GM21381 (cell line): ENCODE measurements around the gene DRC7.
"Not testable (repeated sequence)": the region's sequence is repeated elsewhere in the genome, so short reads cannot be mapped to it uniquely, and the experiment has no call there.

Experiments used
- ATAC-seq: cut with Tn5 transposase; IDR thresholded peaks from one replicate; pipeline ENCODE4 v1.9.1; 2021; ENCODE audit warnings: mild to moderate bottlenecking, moderate library complexity; ENCODE audit not compliant: unreplicated experiment

DRC7 gene

DNA sequence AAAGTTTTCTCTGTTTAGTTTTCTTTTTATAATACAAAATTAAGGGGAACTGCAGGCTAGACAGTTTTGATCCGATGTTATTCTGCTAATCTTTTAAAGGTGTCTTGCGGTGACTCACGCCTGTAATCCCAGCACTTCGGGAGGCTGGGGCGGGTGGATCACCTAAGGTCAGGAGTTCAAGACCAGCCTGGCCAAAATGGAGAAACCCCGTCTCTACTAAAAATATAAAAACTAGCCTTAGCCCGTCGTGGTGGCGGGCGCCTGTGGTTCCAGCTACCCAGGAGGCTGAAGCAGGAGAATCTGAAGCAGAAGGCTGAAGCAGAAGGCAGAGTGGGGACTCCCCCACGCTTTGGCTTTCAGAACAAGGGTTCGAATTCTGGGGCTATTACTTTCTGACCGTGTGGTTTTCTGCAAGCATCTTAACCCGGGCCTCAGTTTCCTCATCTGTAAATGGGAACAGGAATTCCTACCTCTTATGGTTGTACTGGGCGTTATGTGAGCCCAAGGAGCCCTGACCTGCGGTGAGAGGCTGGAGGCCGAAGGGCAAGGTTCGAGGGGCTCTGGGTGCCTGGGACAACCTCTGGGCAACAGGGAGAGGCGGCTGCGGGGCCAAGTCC lies 39.8 kb downstream of the DRC7 start:
- no peak for ATAC-seq

DNA sequence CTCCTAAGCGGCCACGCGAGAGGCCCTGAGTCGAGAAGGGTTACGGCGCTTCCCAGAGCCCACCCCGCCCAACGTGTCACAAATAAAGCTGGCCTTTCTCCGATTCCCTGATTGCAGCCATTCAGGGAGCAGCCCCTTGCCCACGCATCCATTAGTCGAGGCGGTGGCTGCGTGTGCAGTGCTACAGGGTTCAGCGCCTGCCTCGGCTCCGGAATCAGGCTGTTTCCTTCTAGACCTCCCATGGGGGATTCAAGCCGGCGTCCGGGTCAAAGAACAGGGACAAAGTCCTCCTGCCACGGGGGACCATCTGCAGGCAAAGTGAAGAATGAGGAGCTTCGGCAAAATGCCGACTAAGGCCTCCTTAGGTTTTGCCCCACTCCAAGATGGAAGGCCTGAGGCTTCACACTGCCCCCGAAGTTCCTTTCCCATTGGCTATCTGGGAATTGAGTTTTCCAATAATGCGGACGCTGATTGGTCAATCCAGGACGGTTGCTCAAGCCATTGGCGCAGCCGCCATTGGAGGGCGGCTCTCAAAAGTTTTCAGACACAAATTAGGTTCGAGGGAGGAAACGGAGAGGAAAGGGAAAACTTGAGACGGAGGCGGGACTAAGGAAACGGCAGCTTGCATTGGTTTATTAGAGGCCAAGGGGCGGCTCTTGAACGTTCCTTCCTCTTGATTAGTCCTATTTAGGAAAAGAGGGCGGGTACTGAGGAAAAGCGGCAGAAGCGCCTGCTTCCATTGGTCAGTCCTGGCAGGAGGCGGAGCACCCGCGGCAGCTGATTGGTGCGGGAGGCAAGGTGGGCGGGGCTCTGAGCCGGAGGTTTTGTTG lies 40.5 kb downstream of the DRC7 start:
- peak; percentile 83 for ATAC-seq

DNA sequence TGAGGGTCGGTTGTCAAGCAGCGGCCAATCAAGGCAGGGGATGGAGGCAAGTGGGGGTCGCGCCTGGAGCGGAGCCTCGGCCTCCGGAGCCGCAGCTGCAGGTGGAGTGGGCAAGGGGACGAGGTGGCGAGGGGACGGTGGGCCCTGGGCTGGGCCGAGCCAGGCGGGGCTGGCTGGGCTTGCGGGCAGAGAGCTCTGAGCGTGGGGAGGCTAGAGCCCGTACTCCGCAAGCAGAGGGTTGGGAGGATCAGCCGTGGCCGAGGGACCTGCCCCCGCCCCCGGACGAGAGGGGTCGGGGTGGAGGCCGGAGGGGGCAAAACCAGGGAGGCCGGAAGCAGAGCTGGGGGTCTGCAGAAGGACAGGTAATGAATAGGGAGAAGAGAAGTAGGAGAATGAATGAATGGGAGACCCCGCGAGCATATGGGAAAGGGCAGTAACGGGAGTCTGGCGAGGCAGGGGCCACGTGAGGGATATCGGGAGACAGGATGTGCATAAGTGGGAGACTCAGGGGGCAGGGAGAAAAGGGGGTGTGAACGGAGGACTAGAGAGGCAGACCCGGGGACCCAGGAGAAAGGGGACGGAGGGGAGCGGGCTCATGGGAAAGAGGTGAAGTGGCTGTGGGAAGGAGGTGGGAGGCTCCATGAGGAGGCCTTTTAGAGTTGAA lies 41.3 kb downstream of the DRC7 start, which contains the start of gene KATNB1:
TSS of gene KATNB1 (plus strand) at position 16 of the 664 bp plus-strand sequence. CDS start 1,474 bp downstream, outside the sequence.
- ATAC-seq = no peak

DNA sequence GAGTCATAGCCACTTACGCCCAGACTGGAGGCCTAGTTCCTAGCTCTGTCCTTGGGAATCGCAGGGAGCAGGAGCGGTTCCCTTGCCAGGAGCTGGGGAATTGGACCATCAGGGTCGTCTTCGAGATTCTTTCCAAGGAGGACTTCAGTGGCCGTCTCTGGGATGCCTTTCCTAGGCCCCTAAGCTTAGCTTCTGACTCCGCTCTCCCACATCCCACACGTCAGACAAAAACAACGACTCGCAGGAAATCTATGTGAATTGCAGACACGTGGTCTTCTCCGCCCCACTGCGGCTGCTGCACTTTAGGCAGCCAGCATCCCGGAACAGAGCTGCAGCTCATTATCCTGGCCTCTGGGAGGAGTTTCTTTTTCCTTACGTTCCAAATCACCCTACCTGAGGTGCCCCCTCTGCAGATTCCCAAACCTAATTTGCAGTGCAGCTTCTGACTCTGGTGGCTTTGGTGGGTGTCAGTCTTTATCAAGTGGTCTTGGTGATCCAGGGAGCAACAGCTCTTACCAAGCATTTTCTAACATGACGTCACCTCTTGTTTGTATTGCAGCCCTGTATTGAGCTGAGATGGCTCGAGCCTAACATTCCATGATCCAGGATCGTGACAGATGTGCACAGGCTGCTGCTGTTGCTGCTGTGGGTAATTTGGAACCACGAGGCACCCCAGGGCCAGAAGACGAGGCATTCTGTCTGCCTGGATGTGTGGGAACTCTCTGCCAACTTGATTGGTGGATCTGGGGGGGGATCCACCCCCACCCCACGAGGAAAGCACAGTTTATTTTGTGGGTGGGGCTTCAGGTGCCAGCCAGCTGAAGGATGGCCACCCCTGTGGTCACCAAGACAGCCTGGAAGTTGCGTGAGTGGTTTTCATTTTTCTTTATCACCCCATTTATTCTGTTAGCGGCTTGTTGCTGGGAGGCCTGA lies 42.1 kb downstream of the DRC7 start:
- ATAC-seq = no peak

DNA sequence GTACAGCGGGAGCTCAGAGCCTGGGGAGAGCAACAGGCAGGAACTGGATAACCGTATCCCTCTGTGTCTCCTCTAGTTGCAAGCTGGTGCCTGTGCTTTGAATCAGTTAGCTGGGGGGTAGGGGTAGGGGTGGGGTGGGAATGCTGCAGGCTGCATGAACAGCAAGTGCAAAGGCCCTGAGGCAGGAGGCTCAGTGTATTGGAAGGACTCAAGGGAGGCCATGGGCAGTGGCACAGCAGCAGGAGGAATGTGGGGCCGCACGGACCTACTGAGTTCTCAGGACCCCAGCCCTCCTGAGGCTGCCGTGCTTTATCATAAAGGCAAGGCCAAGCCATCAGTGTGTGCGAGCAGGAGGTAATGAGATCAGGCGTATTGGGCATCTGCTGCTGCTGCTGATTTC lies 44.2 kb downstream of the DRC7 start:
- ATAC-seq = no peak

DNA sequence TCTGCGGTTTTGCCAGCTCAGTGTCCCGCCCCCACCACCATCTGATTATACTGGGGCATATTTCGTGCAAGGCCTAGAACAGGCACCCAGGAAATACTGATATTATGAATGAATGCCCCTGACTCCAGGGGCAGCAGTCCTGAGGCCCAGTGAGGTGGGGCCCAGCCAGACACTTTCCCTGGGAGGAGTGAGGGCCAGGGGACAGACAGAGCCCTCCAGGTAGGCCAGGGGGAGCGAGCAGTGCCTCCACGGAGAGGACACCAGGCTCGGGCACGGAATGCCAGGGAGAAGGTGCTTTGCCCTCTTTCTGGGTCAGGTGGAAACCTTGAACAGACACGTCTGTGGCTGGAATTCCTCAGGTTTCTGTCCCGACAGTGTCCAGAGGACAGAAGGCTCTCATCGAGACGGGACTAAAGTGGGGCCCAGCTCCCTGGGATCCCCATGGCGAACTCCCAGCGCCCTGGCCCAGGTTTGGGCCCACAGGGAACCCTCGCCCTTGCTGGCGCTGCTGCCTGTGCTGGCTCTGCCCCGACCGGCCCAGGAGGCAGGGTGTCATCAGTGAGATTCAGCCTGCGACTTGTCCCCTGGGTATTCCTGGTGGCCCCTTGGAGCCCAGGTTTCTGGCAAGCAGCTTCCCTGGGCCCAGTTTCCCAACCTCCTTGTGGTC lies 45.3 kb downstream of the DRC7 start:
- ATAC-seq = no peak

DNA sequence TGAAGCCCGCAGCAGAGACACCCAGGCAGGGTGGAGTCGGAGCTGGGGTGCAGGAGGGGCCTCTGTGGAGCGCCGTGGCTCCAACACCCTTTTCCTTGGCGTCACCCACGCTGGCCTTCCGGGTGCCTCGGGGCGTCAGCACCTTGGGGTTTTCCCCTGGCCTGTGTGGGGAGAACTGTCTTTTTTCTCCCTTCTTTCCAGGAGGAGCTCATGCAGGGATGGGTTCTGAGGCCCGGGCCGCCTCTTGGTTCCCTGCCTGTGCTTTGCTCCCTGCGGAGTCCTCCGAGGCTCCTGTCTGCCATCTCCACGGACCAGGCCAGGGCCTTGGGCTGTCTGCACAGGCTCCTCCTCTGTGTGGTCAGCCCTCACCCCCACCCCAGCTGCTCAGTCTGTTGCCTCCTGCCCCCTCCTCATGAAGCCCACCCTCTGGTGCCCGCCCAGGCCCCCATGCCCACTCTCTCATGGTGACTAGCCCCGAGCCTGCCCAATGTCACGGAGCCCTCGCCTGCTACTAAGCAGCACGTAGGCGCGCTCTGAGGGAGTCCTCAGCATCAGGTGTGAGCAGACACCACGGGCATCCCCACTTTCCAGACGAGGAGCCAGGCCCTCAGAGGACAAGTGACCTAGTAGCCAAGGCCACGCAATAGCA lies 45.9 kb downstream of the DRC7 start:
- ATAC-seq = no peak

DNA sequence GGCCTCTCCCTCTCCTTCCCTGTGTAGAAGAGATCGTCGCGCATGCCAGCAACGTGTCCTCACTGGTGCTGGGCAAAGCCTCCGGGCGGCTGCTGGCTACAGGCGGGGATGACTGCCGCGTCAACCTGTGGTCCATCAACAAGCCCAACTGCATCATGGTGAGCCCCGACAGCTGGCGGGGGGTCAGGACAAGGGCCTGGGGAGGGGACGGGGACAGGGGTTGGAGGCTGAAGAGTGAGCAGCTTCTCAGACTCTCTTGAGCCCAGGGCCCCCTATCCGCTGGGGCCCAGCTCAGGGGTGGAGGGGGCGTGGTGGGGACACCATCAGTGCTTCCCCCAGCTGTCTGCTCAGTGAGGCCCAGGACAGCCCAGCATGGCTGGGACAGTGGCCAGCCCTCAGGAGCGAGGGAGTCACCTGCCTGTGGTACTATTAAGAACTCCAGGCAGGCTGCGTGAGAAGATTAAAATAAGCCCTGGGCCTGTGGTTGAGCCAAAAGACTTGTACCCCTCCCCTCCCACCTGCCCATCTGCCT lies 47.1 kb downstream of the DRC7 start:
- ATAC-seq = no peak

DNA sequence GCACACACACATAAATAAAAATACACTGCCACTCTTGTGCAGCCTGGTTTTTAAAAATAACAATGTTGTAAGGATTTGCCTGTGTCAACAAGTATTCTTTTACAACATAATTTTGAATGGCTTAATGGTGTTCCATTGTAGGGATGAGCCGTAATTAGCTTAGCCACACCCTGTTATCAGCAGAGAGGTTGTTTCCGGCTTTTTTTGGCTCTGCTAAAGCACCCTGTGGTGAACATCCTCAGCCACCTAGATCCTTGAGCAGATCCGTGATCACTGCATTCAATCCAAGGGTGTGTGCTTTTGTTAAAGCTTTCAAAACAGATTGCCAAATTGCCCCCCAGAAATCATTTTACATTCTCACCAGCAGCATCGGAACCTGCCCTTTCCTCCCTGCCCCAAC lies 47.9 kb downstream of the DRC7 start:
- no peak for ATAC-seq

DNA sequence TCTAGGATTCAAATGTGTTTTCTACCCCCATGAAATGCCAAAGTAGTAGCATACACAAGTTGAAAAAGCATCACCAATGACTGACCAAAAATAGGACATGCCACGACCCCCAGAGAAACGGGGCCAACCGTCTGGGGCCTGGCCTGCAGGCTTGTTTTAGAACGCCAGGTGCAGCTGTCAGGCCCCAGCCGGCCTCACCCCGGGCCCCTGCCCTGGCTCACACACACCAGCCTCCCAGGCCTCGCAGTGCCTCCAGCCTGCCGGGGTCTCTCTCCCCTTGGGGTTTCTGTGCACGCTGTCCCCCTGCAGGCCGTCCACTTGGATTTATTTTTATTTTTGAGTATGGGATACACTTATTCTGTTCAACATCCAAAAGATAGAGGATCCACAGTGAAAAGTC lies 48.9 kb downstream of the DRC7 start:
- ATAC-seq = no peak

DNA sequence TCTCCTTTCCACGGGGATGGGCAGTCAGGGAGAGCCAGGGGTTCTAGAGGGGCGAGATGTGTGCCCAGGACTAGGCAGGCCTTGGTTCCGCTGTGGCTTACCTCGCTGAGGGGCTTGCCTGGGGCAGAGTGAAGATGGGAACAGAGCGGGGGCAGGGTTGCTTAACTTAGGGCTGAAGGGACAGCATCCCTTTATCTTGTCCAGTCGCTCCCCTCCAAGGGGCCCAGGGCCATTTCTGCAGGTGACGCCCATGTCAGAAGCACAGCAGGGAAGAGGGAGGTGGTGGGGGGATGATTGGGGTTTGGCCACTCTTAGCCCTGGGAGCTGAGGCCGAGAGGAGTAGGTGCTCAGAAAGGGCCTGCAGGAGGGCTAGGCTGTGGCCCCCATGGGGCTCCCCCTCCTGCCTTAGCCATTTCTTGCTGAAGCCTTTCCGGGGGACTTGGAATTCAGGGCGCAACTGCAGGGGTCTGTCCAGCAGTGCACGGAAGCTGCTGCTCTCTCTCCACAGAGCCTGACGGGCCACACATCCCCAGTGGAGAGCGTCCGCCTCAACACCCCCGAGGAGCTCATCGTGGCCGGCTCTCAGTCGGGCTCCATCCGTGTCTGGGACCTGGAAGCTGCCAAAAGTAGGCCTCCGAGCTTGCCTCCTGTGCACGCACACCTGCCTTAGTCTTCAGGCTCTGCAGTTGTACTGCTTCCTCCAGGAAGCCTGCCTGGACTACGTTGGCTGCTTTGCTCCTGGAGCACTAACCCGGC lies 49.5 kb downstream of the DRC7 start:
- ATAC-seq = no peak

DNA sequence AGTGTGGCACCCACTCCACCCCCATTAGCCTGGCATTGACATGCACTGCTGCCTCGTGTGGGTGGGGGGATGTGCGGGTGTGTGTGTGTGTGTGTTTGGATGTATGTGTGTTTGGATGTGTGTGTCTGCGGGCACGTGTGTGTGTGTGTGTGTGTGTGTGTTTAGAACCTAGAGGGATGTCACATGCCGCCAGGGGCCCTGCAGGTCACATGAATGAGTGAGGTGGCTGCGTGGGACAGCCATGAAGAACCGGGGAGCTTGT lies 50.0 kb downstream of the DRC7 start:
- no peak for ATAC-seq

DNA sequence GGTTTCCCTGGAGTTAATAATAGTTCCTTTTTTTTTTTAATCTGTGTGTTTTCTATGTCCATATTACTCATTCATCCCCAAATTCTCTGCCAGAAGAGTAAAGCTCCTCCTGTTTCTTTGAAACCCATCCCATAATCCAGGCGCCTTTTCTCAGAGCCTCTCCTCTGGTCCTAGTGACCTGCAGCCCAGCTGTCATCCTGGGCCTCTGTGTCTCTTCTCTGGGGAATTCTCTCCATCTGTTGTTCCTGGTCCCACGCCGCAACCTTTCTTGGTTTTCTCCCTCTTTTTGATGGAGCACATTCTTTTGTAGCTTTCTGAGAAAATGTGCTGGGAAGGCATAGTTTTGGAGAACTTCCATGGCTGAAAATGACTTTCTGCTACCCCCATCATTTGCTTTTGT lies 51.2 kb downstream of the DRC7 start:
- ATAC-seq = no peak

DNA sequence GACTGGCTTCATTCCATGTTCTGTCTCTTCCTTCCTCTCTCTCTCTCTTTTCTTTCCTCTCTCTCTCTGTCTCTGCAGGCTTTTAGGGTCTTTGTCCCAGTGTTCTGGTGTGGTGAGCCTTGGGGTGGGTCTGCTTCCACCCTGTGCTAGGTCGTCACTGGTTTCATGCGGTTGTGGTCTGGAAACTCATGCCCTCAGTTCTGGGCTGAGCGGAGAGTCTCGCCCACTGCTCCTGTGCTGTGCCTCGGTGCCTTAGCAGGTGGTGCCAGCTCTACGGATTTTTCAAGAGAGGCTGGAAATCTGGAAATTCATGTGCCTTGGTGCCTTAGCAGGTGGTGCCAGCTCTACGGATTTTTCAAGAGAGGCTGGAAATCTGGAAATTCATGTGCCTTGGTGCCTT lies 51.7 kb downstream of the DRC7 start:
- not testable (repeated sequence) for ATAC-seq

DNA sequence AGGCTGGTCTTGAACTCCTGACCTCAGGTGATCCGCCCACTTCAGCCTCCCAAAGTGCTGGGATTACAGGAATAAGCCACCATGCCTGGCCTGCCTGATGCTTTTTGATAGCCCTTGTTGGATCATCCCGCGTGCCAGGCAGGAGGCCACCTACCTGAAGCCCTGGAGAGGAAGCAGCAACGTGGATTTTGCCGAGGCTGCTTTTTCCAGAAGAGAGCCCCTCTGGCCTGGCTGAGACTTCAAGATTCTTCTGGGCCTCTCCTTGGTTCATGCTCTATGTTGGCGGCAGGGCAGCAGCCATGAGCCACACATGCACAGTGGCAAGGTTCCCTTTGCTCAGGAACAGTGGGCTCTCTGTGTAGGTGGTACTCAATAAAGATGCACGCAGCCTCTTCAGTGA lies 52.5 kb downstream of the DRC7 start:
- ATAC-seq = no peak

DNA sequence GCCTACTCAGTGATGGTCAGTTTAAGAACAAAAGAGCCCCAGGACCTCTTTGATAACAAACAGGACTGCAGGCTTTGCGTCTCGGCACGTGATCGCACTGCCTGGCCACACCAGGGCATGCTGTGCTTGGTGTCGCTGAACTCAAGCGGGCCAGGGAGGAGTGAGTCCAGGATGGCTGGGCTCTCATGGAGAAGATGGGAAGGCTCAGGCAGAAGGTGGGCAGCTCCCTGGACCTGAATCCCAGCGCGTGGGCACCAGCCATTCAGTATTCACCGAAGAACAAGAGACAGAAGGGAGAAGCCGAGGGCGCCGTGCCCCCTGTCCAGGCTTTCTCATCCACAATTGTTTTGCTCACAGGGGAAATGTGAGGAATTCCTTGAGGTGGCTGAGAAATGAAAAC lies 52.9 kb downstream of the DRC7 start:
- no peak for ATAC-seq

DNA sequence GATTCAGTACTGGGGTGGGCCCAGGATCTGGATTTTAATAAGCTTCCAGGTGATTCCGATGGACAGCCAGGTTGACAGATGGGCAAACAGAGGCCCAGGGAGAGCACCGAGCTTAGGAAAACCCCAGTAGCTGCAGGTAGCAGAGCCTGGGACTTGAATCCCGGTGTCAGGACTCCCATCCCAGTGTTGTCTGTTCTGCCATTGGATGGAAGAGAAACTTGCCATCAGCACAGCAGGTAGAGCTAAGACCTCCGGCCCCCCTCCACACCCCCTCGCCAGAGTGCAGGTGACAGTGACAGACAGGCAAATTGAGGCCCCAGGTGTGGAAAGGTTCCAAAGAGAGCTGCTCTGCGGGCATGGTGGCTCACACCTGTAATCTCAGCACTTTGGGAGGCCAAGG lies 53.4 kb downstream of the DRC7 start:
- no peak for ATAC-seq

DNA sequence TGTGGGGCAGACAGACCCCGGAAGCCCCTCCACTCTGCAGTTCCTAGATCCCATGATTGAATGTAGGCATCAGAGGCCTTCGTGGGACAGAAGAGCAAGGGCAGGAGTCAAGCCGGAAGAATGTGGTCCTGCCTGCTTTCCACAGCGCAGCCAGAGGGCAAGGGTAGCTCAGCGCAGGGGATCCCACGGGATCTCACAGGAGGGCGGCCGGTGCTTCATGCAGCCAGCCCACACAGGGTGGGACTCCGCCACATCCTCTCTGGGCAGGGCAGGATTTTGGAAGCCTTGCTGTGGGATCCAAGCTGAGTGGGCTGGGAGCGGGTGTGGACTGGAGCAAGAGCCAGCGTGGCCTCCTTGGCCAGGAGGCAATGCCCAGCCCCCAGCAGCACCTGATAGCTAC lies 54.0 kb downstream of the DRC7 start:
- no peak for ATAC-seq

DNA sequence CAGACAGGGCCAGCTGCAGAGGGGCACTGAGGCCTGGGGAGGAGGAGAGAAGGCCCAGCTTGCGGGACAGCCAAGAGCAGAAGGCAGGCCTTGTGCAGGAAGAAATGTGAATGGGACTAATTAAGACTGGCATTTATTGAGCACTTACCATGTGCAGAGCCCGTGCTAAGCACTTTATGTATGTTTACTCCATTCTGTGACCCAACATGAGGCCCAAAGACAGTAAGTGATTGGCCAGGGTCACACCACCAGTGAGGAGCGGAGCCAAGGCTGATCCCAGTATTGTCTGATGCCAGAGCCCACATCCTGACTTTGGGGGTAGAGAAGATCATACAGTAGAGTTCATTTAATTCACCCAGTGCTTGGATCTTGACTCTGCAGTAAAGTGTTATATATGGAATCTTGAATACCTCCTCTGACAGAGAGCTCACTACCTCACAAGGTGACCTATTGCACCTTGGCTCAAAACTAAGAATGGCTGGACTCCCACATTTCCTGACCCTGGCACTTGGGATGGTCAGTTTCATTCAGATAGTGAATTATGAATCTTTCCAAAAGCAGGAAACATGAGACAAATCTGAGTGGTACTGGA lies 54.6 kb downstream of the DRC7 start:
- no peak for ATAC-seq
